HG03378 (cell line): ENCODE results near the gene TCEAL1.
"Not testable (repeated sequence)": the region's sequence is repeated elsewhere in the genome, so short reads cannot be mapped to it uniquely, and the experiment has no call there.

Experiments used
- ATAC-seq: cut with Tn5 transposase; IDR thresholded peaks from one replicate; pipeline ENCODE4 v1.9.1; 2021; ENCODE audit warnings: mild to moderate bottlenecking, moderate library complexity; ENCODE audit not compliant: unreplicated experiment

TCEAL1 gene

GRCh38 chrX:103631145-103631544 is 2.4 kb downstream of the TCEAL1 start:
- ATAC-seq = no peak

GRCh38 chrX:103635436-103635835 is 6.7 kb downstream of the TCEAL1 start:
- no peak for ATAC-seq

GRCh38 chrX:103637604-103638338 is 9.0 kb downstream of the TCEAL1 start:
- ATAC-seq = no peak

- not testable (repeated sequence) for ATAC-seq
These were observed 9.9 kb downstream of the TCEAL1 start for GRCh38 chrX:103638479-103639346.

GRCh38 chrX:103640401-103641155 is 11.8 kb downstream of the TCEAL1 start:
- ATAC-seq = no peak

- no peak for ATAC-seq
These were observed 15.3 kb downstream of the TCEAL1 start for GRCh38 chrX:103644125-103644524.

- ATAC-seq = no peak
These were observed 18.9 kb downstream of the TCEAL1 start for GRCh38 chrX:103647630-103648029.

- no peak for ATAC-seq
These were observed 22.5 kb downstream of the TCEAL1 start for GRCh38 chrX:103651151-103651773.

GRCh38 chrX:103655230-103656000 is 26.6 kb downstream of the TCEAL1 start:
- ATAC-seq = not testable (repeated sequence)

- no peak for ATAC-seq
These were observed 27.8 kb downstream of the TCEAL1 start for GRCh38 chrX:103656617-103657016.

GRCh38 chrX:103657066-103657465 is 28.3 kb downstream of the TCEAL1 start:
- not testable (repeated sequence) for ATAC-seq

- no peak for ATAC-seq
These were observed 30.1 kb downstream of the TCEAL1 start for GRCh38 chrX:103658681-103659433.

- not testable (repeated sequence) for ATAC-seq
These were observed 30.7 kb downstream of the TCEAL1 start for GRCh38 chrX:103659460-103659859.

GRCh38 chrX:103663981-103664762 is 35.4 kb downstream of the TCEAL1 start:
- ATAC-seq = no peak

GRCh38 chrX:103666202-103667107 is 37.7 kb downstream of the TCEAL1 start:
- no peak for ATAC-seq

GRCh38 chrX:103669745-103670144 is 41.0 kb downstream of the TCEAL1 start:
- no peak for ATAC-seq
